HAP-1 (cell line): ENCODE measurements around the gene LBR.
"Not testable (repeated sequence)": the region's sequence is repeated elsewhere in the genome, so short reads cannot be mapped to it uniquely, and the experiment has no call there.

Experiments used
- DNase-seq, 2 experiments: peaks; one replicate each; pipeline ENCODE4 v3.0.0-alpha.2; 2016 to 2020; ENCODE audit warnings: low spot score in 2 of 2
- H3K27me3 ChIP-seq: fragments of 250-450 bp; sonication (Bioruptor Pico); 2 replicates; pipeline ENCODE4 v1.5.1; 2020; ENCODE audit warnings: low read depth, mild to moderate bottlenecking, moderate library complexity
- H3K36me3 ChIP-seq: fragments of 250-450 bp; sonication (Bioruptor Pico); replicated peaks from 2 replicates; pipeline ENCODE4 v1.5.1; 2020; ENCODE audit warnings: mild to moderate bottlenecking
- H3K4me1 ChIP-seq: fragments of 250-450 bp; sonication (Bioruptor Pico); 2 replicates; pipeline ENCODE4 v1.5.1; 2020; ENCODE audit warnings: mild to moderate bottlenecking
- H3K4me3 ChIP-seq: fragments of 250-450 bp; sonication (Bioruptor Pico); 2 replicates; pipeline ENCODE4 v1.5.1; 2020; ENCODE audit warnings: mild to moderate bottlenecking, moderate library complexity
- H3K9me3 ChIP-seq: fragments of 250-450 bp; sonication (Bioruptor Pico); 2 replicates; pipeline ENCODE4 v1.5.1; 2020; ENCODE audit warnings: mild to moderate bottlenecking, moderate library complexity
- in situ Hi-C: fragments of 300-500 bp; cut with MboI; formaldehyde crosslinking; loops from 3 replicates; pipeline ENCODE4 v1.14.3; 2020; ENCODE audit warnings: low sequenced_read_pairs, inconsistent platforms, mixed read lengths

LBR gene

GRCh38 chr1:225413708-225414375 lies 14.0 kb downstream of the LBR start:
- DNase-seq: no peak
- Histone ChIP-seq H3K9me3 (no peaks in the 10 kb centered on the region), H3K36me3 (peaks cover 93% of the 10 kb centered on the region), H3K4me1 (no peaks in the 10 kb centered on the region), H3K4me3 (no peak overlapping the region), H3K27me3 (no peaks in the 10 kb centered on the region)
- in situ Hi-C loops: no loop called here

DNA sequence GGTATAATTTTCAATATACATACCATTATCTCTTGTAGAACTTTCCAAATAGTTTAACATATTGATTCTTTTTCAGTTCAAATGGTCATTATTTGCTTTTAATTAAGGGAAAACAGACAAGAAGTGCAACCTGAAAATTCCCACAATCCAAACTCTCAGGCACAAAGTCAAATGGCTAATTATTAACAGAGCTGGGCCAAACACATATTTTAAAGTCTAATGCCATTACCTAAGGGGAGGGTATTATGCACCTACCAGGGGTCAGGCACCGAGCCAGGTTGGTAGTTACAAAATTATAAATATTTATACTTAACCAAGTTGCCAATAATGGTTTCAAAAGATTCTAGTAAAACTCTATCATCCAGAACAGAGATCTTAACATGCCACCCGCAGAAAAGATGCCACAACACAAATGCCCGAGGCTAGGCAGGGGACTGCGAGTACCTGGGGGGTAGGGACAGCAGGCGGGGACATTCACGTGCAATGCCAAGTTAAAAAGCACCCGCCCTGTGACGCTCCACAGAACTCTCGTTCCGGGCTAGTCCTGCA lies 15.0 kb downstream of the LBR start:
- DNase-seq: no peak
- Histone ChIP-seq H3K27me3 (no peaks in the 10 kb centered on the region), H3K36me3 (peaks cover 89% of the 10 kb centered on the region), H3K9me3 (no peaks in the 10 kb centered on the region), H3K4me3 (no peak overlapping the region), H3K4me1 (no peaks in the 10 kb centered on the region)
- in situ Hi-C loops: no loop called here

DNA sequence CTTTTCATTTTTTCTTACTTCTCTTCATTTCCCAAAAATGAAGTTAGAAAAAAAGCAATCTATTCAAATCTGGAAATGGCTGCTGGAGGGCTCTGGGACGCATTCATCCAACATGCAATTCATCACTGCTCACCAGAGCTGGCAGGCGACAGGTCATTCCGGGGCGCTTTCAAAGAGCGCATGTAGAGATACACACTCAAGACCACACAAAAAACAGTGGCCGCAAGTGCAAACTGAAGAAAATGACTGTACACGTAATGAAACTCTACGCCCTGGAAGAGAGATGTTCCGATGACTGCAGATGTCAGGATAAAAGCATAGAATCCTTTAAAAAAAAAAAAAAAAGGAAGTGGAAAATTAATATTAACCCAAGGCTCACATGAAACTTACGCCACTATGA lies 15.5 kb downstream of the LBR start:
- peaks cover 85% of the 10 kb centered on the region for H3K36me3 ChIP-seq

GRCh38 chr1:225410036-225410435 lies 17.8 kb downstream of the LBR start:
- in situ Hi-C loops: no loop called here
- Histone ChIP-seq H3K36me3 (peaks cover 86% of the 10 kb centered on the region), H3K9me3 (no peaks in the 10 kb centered on the region), H3K4me1 (no peaks in the 10 kb centered on the region), H3K27me3 (no peaks in the 10 kb centered on the region), H3K4me3 (no peak overlapping the region)
- DNase-seq: no peak

More for the DNA sequence above, 15.5 kb downstream of the LBR start:
- no peaks in the 10 kb centered on the region for H3K27me3 ChIP-seq
- no peaks in the 10 kb centered on the region for H3K4me1 ChIP-seq
- H3K9me3 ChIP-seq: no peaks in the 10 kb centered on the region
- DNase-seq: no peak
- in situ Hi-C loops: no loop called here
- no peak overlapping the region for H3K4me3 ChIP-seq

GRCh38 chr1:225409051-225409450 lies 18.8 kb downstream of the LBR start:
- no peak for DNase-seq
- Histone ChIP-seq H3K27me3 (no peaks in the 10 kb centered on the region), H3K36me3 (peaks cover 84% of the 10 kb centered on the region), H3K9me3 (no peaks in the 10 kb centered on the region), H3K4me1 (no peaks in the 10 kb centered on the region), H3K4me3 (no peak overlapping the region)
- in situ Hi-C loops: no loop called here

DNA sequence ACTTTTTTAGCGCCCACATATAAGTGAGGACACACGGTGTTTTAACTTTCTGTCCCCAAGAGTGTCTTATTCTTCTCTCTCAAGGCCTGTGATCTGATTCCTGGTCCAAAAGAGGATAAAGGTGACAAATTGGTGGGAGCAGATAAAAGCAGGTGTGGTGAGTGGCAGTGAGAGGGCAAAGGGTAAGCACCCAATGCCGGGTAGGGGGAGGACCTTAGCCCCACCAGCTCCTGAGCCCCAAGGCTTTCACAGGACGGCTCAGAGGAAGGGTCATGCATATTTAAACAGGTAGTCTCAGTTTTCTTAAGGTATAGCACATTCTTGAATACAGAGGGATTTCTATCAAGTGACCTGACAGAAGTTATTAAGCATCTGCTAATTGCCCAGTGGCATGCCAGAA lies 19.6 kb downstream of the LBR start:
- Histone ChIP-seq H3K4me3 (no peak overlapping the region), H3K27me3 (no peaks in the 10 kb centered on the region), H3K36me3 (peaks cover 79% of the 10 kb centered on the region), H3K9me3 (no peaks in the 10 kb centered on the region), H3K4me1 (peaks cover 2% of the 10 kb centered on the region)
- in situ Hi-C loops: no loop called here
- DNase-seq: no peak

DNA sequence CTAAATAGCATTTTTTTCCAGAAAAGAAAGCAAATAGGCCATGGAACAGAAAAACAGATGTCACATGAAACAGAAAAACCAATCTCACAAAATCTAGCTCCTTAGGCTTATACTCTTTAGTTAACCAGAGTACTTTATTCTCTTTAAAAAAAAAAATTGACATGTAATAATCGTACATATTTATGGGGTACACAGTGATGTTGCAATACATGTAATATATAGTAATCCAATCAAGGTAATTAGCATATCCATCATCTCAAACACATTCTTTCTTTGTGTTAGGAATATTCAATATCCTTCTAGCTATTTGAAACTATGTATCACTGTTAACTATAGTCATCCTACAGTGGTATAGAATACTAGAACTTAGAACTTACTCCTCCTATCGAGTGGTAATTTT lies 20.1 kb downstream of the LBR start:
- no peak overlapping the region for H3K4me3 ChIP-seq
- peaks cover 79% of the 10 kb centered on the region for H3K36me3 ChIP-seq
- peaks cover 4% of the 10 kb centered on the region for H3K4me1 ChIP-seq
- no peaks in the 10 kb centered on the region for H3K9me3 ChIP-seq
- no peaks in the 10 kb centered on the region for H3K27me3 ChIP-seq
- no peak for DNase-seq
- in situ Hi-C loops: no loop called here

GRCh38 chr1:225406976-225407725 lies 20.7 kb downstream of the LBR start:
- peaks cover 79% of the 10 kb centered on the region for H3K36me3 ChIP-seq
- H3K4me1 ChIP-seq: peaks cover 4% of the 10 kb centered on the region
- H3K9me3 ChIP-seq: no peaks in the 10 kb centered on the region
- H3K27me3 ChIP-seq: no peaks in the 10 kb centered on the region
- DNase-seq: no peak
- in situ Hi-C loops: no loop called here
- no peak overlapping the region for H3K4me3 ChIP-seq

DNA sequence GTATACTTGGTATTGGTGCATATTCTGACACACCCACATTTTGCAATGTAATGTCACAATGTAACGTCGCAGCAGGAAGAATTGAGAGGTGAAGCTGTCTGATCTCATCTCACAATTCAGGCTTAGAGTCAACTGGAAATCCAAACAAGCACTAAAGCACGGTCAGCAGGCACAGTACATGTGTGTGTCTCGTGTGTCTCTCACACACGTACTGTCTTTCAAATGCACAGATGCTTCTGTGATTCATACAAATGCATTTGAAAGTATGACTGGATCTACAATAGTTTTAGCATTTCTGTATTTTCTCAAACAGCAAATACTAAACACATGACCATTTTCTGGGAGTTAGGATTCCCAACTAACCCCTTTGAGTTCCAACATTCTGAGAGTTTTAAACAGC lies 26.9 kb downstream of the LBR start:
- H3K36me3 ChIP-seq: peaks cover 55% of the 10 kb centered on the region
- no peak overlapping the region for H3K4me3 ChIP-seq
- in situ Hi-C loops: no loop called here
- H3K27me3 ChIP-seq: no peaks in the 10 kb centered on the region; the same call in 1 of the 2 replicates
- no peaks in the 10 kb centered on the region for H3K9me3 ChIP-seq
- H3K4me1 ChIP-seq: peaks cover 11% of the 10 kb centered on the region
- DNase-seq: no peak

- peaks cover 6% of the 10 kb centered on the region for H3K4me1 ChIP-seq
- H3K9me3 ChIP-seq: no peaks in the 10 kb centered on the region
- H3K27me3 ChIP-seq: no peaks in the 10 kb centered on the region; the same call in 1 of the 2 replicates
- in situ Hi-C loops: no loop called here
- H3K4me3 ChIP-seq: no peak overlapping the region
- H3K36me3 ChIP-seq: peaks cover 16% of the 10 kb centered on the region
- no peak for DNase-seq
These were observed 31.5 kb downstream of the LBR start for GRCh38 chr1:225396357-225396756.

DNA sequence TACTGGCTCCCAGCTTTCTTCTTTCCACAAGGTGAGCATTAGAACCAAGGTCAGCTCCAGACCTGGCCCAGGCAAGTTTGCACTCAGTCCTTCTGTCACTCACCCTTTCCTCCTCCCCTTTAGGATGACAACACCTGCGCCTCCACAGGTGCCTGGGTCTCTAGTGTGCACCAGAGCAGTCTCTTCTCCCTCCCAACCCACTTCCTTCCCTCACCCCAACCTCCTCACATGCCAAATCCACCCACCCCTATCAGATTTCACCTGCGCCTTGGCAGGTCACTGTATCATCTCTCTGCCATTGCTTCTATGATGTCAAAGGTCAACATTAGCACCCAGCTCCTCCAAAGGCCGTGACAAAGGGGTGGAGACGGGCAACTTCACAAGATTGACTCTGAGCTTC lies 38.0 kb downstream of the LBR start:
- Histone ChIP-seq H3K27me3 (no peaks in the 10 kb centered on the region), H3K9me3 (no peaks in the 10 kb centered on the region), H3K36me3 (no peaks in the 10 kb centered on the region), H3K4me1 (no peaks in the 10 kb centered on the region), H3K4me3 (no peak overlapping the region)
- no peak for DNase-seq
- in situ Hi-C loops: no loop called here

- no peaks in the 10 kb centered on the region for H3K36me3 ChIP-seq
- DNase-seq: no peak
- no peaks in the 10 kb centered on the region for H3K27me3 ChIP-seq
- in situ Hi-C loops: no loop called here
- no peaks in the 10 kb centered on the region for H3K9me3 ChIP-seq
- no peaks in the 10 kb centered on the region for H3K4me1 ChIP-seq
- no peak overlapping the region for H3K4me3 ChIP-seq
These were observed 39.5 kb downstream of the LBR start for GRCh38 chr1:225388372-225388771.

- in situ Hi-C loops: not testable (repeated sequence)
These were observed 41.0 kb downstream of the LBR start for GRCh38 chr1:225386860-225387259.

GRCh38 chr1:225380691-225381090 lies 47.1 kb downstream of the LBR start:
- no peak for DNase-seq
- in situ Hi-C loops: no loop called here
- peaks cover 6% of the 10 kb centered on the region for H3K4me1 ChIP-seq
- H3K36me3 ChIP-seq: no peaks in the 10 kb centered on the region
- no peak overlapping the region for H3K4me3 ChIP-seq
- no peaks in the 10 kb centered on the region for H3K9me3 ChIP-seq
- no peaks in the 10 kb centered on the region for H3K27me3 ChIP-seq

More at GRCh38 chr1:225386860-225387259, 41.0 kb downstream of the LBR start:
- not testable (repeated sequence) for H3K27me3 ChIP-seq, H3K9me3 ChIP-seq, H3K4me3 ChIP-seq, H3K36me3 ChIP-seq, DNase-seq, H3K4me1 ChIP-seq
